ENCODE results near the gene SBNO2. TPM values are rescaled to one million over a fixed set of nuclear protein-coding genes. Genes with fewer than 3 reads are reported as not detected.

SBNO2 gene
- total and polyA plus RNA-seq, 4 donors = 2.2 to 25.0 (median 15.0) TPM

- WGBS = 13% methylated on average over 32 of the region's 32 CpGs
- Histone ChIP-seq H3K9me3 (ENCODE audit: control insufficient read depth in 4 of 4, low read length in 3 of 4) (no peaks in the 10 kb centered on the region), H3K9ac (ENCODE audit: low read depth in 1 of 2, low read length in 2 of 2) (peak overlapping the region; percentile 52 to 60), H3K27me3 (ENCODE audit: control insufficient read depth in 4 of 4, insufficient read depth in 4 of 4, low read length in 3 of 4) (no peaks in the 10 kb centered on the region), H3K27ac (ENCODE audit: low read depth in 1 of 2, low read length in 2 of 2) (peak overlapping the region; percentile 85 to 99), H3K4me1 (ENCODE audit: control insufficient read depth in 4 of 4, insufficient read depth in 4 of 4, low read length in 3 of 4) (peaks cover 14 to 25% (median 22%) of the 10 kb centered on the region in 4 donors), H3K36me3 (ENCODE audit: control insufficient read depth in 4 of 4, insufficient read depth in 3 of 4, low read depth in 1 of 4, low read length in 3 of 4) (peaks cover 4 to 12% (median 5%) of the 10 kb centered on the region in 4 donors), H3K4me3 (ENCODE audit: low read depth in 1 of 3, low read length in 3 of 3) (peak overlapping the region in 2 of 3 donors; percentile 51 to 56)
- DNase-seq (ENCODE audit: low spot score) = no peak
- TF ChIP-seq RAD21 (IDR thresholded peaks at IDR 0.05) (peak in 1 of 2 donors; percentile 69), EGR1 (IDR thresholded peaks at IDR 0.05; ENCODE audit: low read depth in 2 of 2) (peak in 1 of 2 donors; percentile 61), ATF3 (IDR thresholded peaks at IDR 0.05) (no peak), YY1 (IDR thresholded peaks at IDR 0.05) (peak; percentile 75), HNF4A (conservative IDR thresholded peaks at IDR 0.05) (peak; percentile 33 to 53), SP1 (IDR thresholded peaks at IDR 0.05) (peak; percentile 82), JUND (IDR thresholded peaks at IDR 0.05) (peak in 1 of 2 donors; percentile 53), GABPA (IDR thresholded peaks at IDR 0.05 in 1 of 2, conservative IDR thresholded peaks at IDR 0.05 in 1 of 2) (peak in 1 of 2 donors; percentile 67), NR2F2 (IDR thresholded peaks at IDR 0.05) (peak; percentile 71), FOXA2 (IDR thresholded peaks at IDR 0.05) (peak; percentile 23), RXRA (IDR thresholded peaks at IDR 0.05) (peak; percentile 86), FOXA1 (IDR thresholded peaks at IDR 0.05) (no peak)
- TF ChIP-seq, protein P1, sequence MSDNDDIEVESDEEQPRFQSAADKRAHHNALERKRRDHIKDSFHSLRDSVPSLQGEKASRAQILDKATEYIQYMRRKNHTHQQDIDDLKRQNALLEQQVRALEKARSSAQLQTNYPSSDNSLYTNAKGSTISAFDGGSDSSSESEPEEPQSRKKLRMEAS (IDR thresholded peaks at IDR 0.05) = no peak
- TF ChIP-seq, protein P2, sequence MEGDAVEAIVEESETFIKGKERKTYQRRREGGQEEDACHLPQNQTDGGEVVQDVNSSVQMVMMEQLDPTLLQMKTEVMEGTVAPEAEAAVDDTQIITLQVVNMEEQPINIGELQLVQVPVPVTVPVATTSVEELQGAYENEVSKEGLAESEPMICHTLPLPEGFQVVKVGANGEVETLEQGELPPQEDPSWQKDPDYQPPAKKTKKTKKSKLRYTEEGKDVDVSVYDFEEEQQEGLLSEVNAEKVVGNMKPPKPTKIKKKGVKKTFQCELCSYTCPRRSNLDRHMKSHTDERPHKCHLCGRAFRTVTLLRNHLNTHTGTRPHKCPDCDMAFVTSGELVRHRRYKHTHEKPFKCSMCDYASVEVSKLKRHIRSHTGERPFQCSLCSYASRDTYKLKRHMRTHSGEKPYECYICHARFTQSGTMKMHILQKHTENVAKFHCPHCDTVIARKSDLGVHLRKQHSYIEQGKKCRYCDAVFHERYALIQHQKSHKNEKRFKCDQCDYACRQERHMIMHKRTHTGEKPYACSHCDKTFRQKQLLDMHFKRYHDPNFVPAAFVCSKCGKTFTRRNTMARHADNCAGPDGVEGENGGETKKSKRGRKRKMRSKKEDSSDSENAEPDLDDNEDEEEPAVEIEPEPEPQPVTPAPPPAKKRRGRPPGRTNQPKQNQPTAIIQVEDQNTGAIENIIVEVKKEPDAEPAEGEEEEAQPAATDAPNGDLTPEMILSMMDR (IDR thresholded peaks at IDR 0.05; ENCODE audit: low read depth, low read length, missing input control) = peak; percentile 2
- TF ChIP-seq, protein P3, sequence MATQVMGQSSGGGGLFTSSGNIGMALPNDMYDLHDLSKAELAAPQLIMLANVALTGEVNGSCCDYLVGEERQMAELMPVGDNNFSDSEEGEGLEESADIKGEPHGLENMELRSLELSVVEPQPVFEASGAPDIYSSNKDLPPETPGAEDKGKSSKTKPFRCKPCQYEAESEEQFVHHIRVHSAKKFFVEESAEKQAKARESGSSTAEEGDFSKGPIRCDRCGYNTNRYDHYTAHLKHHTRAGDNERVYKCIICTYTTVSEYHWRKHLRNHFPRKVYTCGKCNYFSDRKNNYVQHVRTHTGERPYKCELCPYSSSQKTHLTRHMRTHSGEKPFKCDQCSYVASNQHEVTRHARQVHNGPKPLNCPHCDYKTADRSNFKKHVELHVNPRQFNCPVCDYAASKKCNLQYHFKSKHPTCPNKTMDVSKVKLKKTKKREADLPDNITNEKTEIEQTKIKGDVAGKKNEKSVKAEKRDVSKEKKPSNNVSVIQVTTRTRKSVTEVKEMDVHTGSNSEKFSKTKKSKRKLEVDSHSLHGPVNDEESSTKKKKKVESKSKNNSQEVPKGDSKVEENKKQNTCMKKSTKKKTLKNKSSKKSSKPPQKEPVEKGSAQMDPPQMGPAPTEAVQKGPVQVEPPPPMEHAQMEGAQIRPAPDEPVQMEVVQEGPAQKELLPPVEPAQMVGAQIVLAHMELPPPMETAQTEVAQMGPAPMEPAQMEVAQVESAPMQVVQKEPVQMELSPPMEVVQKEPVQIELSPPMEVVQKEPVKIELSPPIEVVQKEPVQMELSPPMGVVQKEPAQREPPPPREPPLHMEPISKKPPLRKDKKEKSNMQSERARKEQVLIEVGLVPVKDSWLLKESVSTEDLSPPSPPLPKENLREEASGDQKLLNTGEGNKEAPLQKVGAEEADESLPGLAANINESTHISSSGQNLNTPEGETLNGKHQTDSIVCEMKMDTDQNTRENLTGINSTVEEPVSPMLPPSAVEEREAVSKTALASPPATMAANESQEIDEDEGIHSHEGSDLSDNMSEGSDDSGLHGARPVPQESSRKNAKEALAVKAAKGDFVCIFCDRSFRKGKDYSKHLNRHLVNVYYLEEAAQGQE (IDR thresholded peaks at IDR 0.05) = peak; percentile 67
Observed at GRCh38 chr19:1154731-1155351, 19.2 kb downstream of the SBNO2 start.

Measured in liver (tissue), 9 donors.